Measurements from ENCODE around the gene SAMD14.

SAMD14 gene

GRCh38 chr17:50112694-50113093, 17.3 kb downstream of the SAMD14 start:
- ATAC-seq = no peak; the same call in 2 of the 3 replicates
- TF ChIP-seq CREB5 (CRISPR knock-in tag; IDR thresholded peaks at IDR 0.05; ENCODE audit: low read depth) = no peak
- TF ChIP-seq ZC3H10 (CRISPR knock-in tag; IDR thresholded peaks at IDR 0.05) = no peak
- no peak for TF ChIP-seq ZNF565 (CRISPR knock-in tag; conservative IDR thresholded peaks at IDR 0.05; ENCODE audit: low read depth)
- no peak for TF ChIP-seq OSR1 (CRISPR knock-in tag; IDR thresholded peaks at IDR 0.05)
- no peak for TF ChIP-seq GLIS3 (CRISPR knock-in tag; IDR thresholded peaks at IDR 0.05)
- no peak for TF ChIP-seq ZFP30 (CRISPR knock-in tag; IDR thresholded peaks at IDR 0.05)
- no peak for TF ChIP-seq CSRNP3 (CRISPR knock-in tag; IDR thresholded peaks at IDR 0.05)
- no peak for TF ChIP-seq POU6F1 (CRISPR knock-in tag; IDR thresholded peaks at IDR 0.05; ENCODE audit: borderline replicate concordance, low read depth)
- TF ChIP-seq TCF4 (CRISPR knock-in tag; IDR thresholded peaks at IDR 0.05; ENCODE audit: borderline replicate concordance) = no peak
- no peak for TF ChIP-seq RARB (CRISPR knock-in tag; IDR thresholded peaks at IDR 0.05)
- TF ChIP-seq BACH2 (CRISPR knock-in tag; IDR thresholded peaks at IDR 0.05; ENCODE audit: borderline replicate concordance) = no peak
- TF ChIP-seq CSDC2 (CRISPR knock-in tag; IDR thresholded peaks at IDR 0.05) = no peak
- TF ChIP-seq TSHZ2 (CRISPR knock-in tag; IDR thresholded peaks at IDR 0.05) = no peak
- no peak for TF ChIP-seq ZNF70 (CRISPR knock-in tag; IDR thresholded peaks at IDR 0.05)
- no peak for TF ChIP-seq ZFP3 (CRISPR knock-in tag; IDR thresholded peaks at IDR 0.05)
- no peak for TF ChIP-seq ARNTL (CRISPR knock-in tag; IDR thresholded peaks at IDR 0.05; ENCODE audit: borderline replicate concordance, low read depth)
- no peak for TF ChIP-seq TOX (CRISPR knock-in tag; IDR thresholded peaks at IDR 0.05; ENCODE audit: borderline replicate concordance)
- no peak for TF ChIP-seq ESRRG (CRISPR knock-in tag; IDR thresholded peaks at IDR 0.05)

- TF ChIP-seq TSHZ2 (CRISPR knock-in tag; IDR thresholded peaks at IDR 0.05) = no peak
- TF ChIP-seq CSRNP3 (CRISPR knock-in tag; IDR thresholded peaks at IDR 0.05) = no peak
- TF ChIP-seq ZNF8 (CRISPR knock-in tag; IDR thresholded peaks at IDR 0.05) = no peak
- TF ChIP-seq ISL1 (CRISPR knock-in tag; IDR thresholded peaks at IDR 0.05) = no peak
- TF ChIP-seq SNAI2 (CRISPR knock-in tag; IDR thresholded peaks at IDR 0.05) = no peak
- 0 out of 2 replicates have a peak, but pooled peaks have one; percentile 0 for TF ChIP-seq ZNF70 (CRISPR knock-in tag; IDR thresholded peaks at IDR 0.05)
These were observed 18.0 kb downstream of the SAMD14 start for GRCh38 chr17:50111673-50112655.

More at GRCh38 chr17:50111673-50112655, 18.0 kb downstream of the SAMD14 start:
- peak; percentile 6 for ATAC-seq
